ENCODE data around the gene FAM98C. TPM values are rescaled to one million over a fixed set of nuclear protein-coding genes. Genes with fewer than 3 reads are reported as not detected.

Gene FAM98C
- total and polyA plus RNA-seq, 4 donors = 4.2 to 8.5 (median 6.2) TPM

GRCh38 chr19:38387550-38388348 is 15.1 kb upstream of the FAM98C start, which contains the start of gene GGN:
Gene GGN (minus strand): TSS chr19:38388034. CDS start chr19:38387261, 773 bp downstream.
- 3% methylated on average over 51 of the region's 51 CpGs for WGBS
- TF ChIP-seq GABPA (IDR thresholded peaks at IDR 0.05 in 1 of 2, conservative IDR thresholded peaks at IDR 0.05 in 1 of 2) = no peak
- peaks cover 7 to 23% (median 16%) of the 10 kb centered on the region in 4 donors for H3K4me1 ChIP-seq (ENCODE audit: control insufficient read depth in 4 of 4, insufficient read depth in 4 of 4, low read length in 3 of 4)
- peak within 1 kb of the TSS in 2 of 3 donors; percentile 4 to 40 for H3K4me3 ChIP-seq (ENCODE audit: low read depth in 1 of 3, low read length in 3 of 3)
- no peak within 1 kb of the TSS for H3K27ac ChIP-seq (ENCODE audit: low read depth in 1 of 2, low read length in 2 of 2)
- DNase-seq (ENCODE audit: low spot score) = peak; percentile 82
- no peaks in the 10 kb centered on the region for H3K9me3 ChIP-seq (ENCODE audit: control insufficient read depth in 4 of 4, low read length in 3 of 4)
- H3K9ac ChIP-seq (ENCODE audit: low read depth in 1 of 2, low read length in 2 of 2) = no peak within 1 kb of the TSS
- H3K36me3 ChIP-seq (ENCODE audit: control insufficient read depth in 4 of 4, insufficient read depth in 3 of 4, low read depth in 1 of 4, low read length in 3 of 4) = peaks cover 0 to 14% (median 6%) of the 10 kb centered on the region in 4 donors
- H3K27me3 ChIP-seq (ENCODE audit: control insufficient read depth in 4 of 4, insufficient read depth in 4 of 4, low read length in 3 of 4) = no peaks in the 10 kb centered on the region

- WGBS = 3% methylated on average over 46 of the region's 46 CpGs
- no peak within 1 kb of the TSS for H3K9ac ChIP-seq (ENCODE audit: low read depth in 1 of 2, low read length in 2 of 2)
- peaks cover 7 to 23% (median 16%) of the 10 kb centered on the region in 4 donors for H3K4me1 ChIP-seq (ENCODE audit: control insufficient read depth in 4 of 4, insufficient read depth in 4 of 4, low read length in 3 of 4)
- DNase-seq (ENCODE audit: low spot score) = no peak
- TF ChIP-seq JUND (IDR thresholded peaks at IDR 0.05) (no peak), EGR1 (IDR thresholded peaks at IDR 0.05; ENCODE audit: low read depth in 2 of 2) (no peak), NR2F2 (IDR thresholded peaks at IDR 0.05) (no peak), TAF1 (conservative IDR thresholded peaks at IDR 0.05) (no peak), FOXA2 (IDR thresholded peaks at IDR 0.05) (no peak)
- no peaks in the 10 kb centered on the region for H3K9me3 ChIP-seq (ENCODE audit: control insufficient read depth in 4 of 4, low read length in 3 of 4)
- no peak within 1 kb of the TSS for H3K27ac ChIP-seq (ENCODE audit: low read depth in 1 of 2, low read length in 2 of 2)
- no peaks in the 10 kb centered on the region for H3K27me3 ChIP-seq (ENCODE audit: control insufficient read depth in 4 of 4, insufficient read depth in 4 of 4, low read length in 3 of 4)
- H3K4me3 ChIP-seq (ENCODE audit: low read depth in 1 of 3, low read length in 3 of 3) = peak within 1 kb of the TSS in 2 of 3 donors; percentile 4 to 40
- H3K36me3 ChIP-seq (ENCODE audit: control insufficient read depth in 4 of 4, insufficient read depth in 3 of 4, low read depth in 1 of 4, low read length in 3 of 4) = peaks cover 0 to 7% (median 2%) of the 10 kb centered on the region in 4 donors
These were observed 14.4 kb upstream of the FAM98C start, which contains the start of gene SPRED3 for GRCh38 chr19:38388349-38389100. Gene SPRED3 (plus strand): TSS chr19:38388697. CDS start chr19:38390303, 1,606 bp downstream.

- no peak overlapping the region for H3K4me3 ChIP-seq (ENCODE audit: low read depth in 1 of 3, low read length in 3 of 3)
- TF ChIP-seq CTCF (IDR thresholded peaks at IDR 0.05; ENCODE audit: low read depth, low read length, missing input control) = no peak
- no peak for TF ChIP-seq ZBTB33 (IDR thresholded peaks at IDR 0.05)
- no peak for TF ChIP-seq FOXA2 (IDR thresholded peaks at IDR 0.05)
- no peak for TF ChIP-seq TAF1 (conservative IDR thresholded peaks at IDR 0.05)
- TF ChIP-seq YY1 (IDR thresholded peaks at IDR 0.05) = no peak
- TF ChIP-seq RXRA (IDR thresholded peaks at IDR 0.05) = no peak
- TF ChIP-seq GABPA (IDR thresholded peaks at IDR 0.05 in 1 of 2, conservative IDR thresholded peaks at IDR 0.05 in 1 of 2) = no peak
- no peak for TF ChIP-seq HNF4A (conservative IDR thresholded peaks at IDR 0.05)
- no peak for TF ChIP-seq HNF4G (IDR thresholded peaks at IDR 0.05)
- TF ChIP-seq JUND (IDR thresholded peaks at IDR 0.05) = no peak
- no peak for TF ChIP-seq EGR1 (IDR thresholded peaks at IDR 0.05; ENCODE audit: low read depth in 2 of 2)
- TF ChIP-seq ATF3 (IDR thresholded peaks at IDR 0.05) = no peak
- TF ChIP-seq FOXA1 (IDR thresholded peaks at IDR 0.05) = no peak
- H3K36me3 ChIP-seq (ENCODE audit: control insufficient read depth in 4 of 4, insufficient read depth in 3 of 4, low read depth in 1 of 4, low read length in 3 of 4) = peaks cover 0 to under 1% (median 0%) of the 10 kb centered on the region in 4 donors
- peaks cover 7 to 23% (median 16%) of the 10 kb centered on the region in 4 donors for H3K4me1 ChIP-seq (ENCODE audit: control insufficient read depth in 4 of 4, insufficient read depth in 4 of 4, low read length in 3 of 4)
- 10% methylated on average over 28 of the region's 28 CpGs for WGBS
- H3K9ac ChIP-seq (ENCODE audit: low read depth in 1 of 2, low read length in 2 of 2) = no peak overlapping the region
- H3K9me3 ChIP-seq (ENCODE audit: control insufficient read depth in 4 of 4, low read length in 3 of 4) = no peaks in the 10 kb centered on the region
- peaks cover 0 to 3% (median 0%) of the 10 kb centered on the region in 4 donors for H3K27me3 ChIP-seq (ENCODE audit: control insufficient read depth in 4 of 4, insufficient read depth in 4 of 4, low read length in 3 of 4)
- no peak overlapping the region for H3K27ac ChIP-seq (ENCODE audit: low read depth in 1 of 2, low read length in 2 of 2)
- no peak for DNase-seq (ENCODE audit: low spot score)
These were observed 13.6 kb upstream of the FAM98C start for GRCh38 chr19:38389101-38389925.
